HG03064 (cell line): ENCODE measurements around the gene MYOF.
"Not testable (repeated sequence)": the region's sequence is repeated elsewhere in the genome, so short reads cannot be mapped to it uniquely, and the experiment has no call there.

Experiments
- ATAC-seq: cut with Tn5 transposase; IDR thresholded peaks from one replicate; pipeline ENCODE4 v1.9.1; 2021; ENCODE audit warnings: low read depth; ENCODE audit not compliant: unreplicated experiment

Gene MYOF

GRCh38 chr10:93488956-93489528, 6.9 kb upstream of the MYOF start:
- ATAC-seq, result no peak

- no peak for ATAC-seq
These were observed 3.6 kb upstream of the MYOF start for GRCh38 chr10:93485690-93486089.

GRCh38 chr10:93481637-93482144, 443 bp downstream of the MYOF start:
- ATAC-seq, result no peak

GRCh38 chr10:93478873-93479272, 3.3 kb downstream of the MYOF start:
- ATAC-seq, result no peak

GRCh38 chr10:93476756-93477155, 5.4 kb downstream of the MYOF start:
- ATAC-seq, result no peak

- ATAC-seq, result no peak
These were observed 6.3 kb downstream of the MYOF start for GRCh38 chr10:93475871-93476270.

GRCh38 chr10:93475227-93475626, 6.9 kb downstream of the MYOF start:
- no peak for ATAC-seq

GRCh38 chr10:93473804-93474472, 8.2 kb downstream of the MYOF start:
- ATAC-seq, result no peak

GRCh38 chr10:93473161-93473560, 9.0 kb downstream of the MYOF start:
- no peak for ATAC-seq

GRCh38 chr10:93471110-93471651, 11.0 kb downstream of the MYOF start:
- no peak for ATAC-seq

- ATAC-seq, result no peak
These were observed 12.7 kb downstream of the MYOF start for GRCh38 chr10:93469454-93469853.

GRCh38 chr10:93468461-93469213, 13.5 kb downstream of the MYOF start:
- ATAC-seq, result no peak

- not testable (repeated sequence) for ATAC-seq
These were observed 14.5 kb downstream of the MYOF start for GRCh38 chr10:93467635-93468034.

- no peak for ATAC-seq
These were observed 16.1 kb downstream of the MYOF start for GRCh38 chr10:93465806-93466675.

- no peak for ATAC-seq
These were observed 17.3 kb downstream of the MYOF start for GRCh38 chr10:93464776-93465388.

- ATAC-seq, result no peak
These were observed 18.2 kb downstream of the MYOF start for GRCh38 chr10:93463723-93464476.

- ATAC-seq, result no peak
These were observed 19.3 kb downstream of the MYOF start for GRCh38 chr10:93462881-93463280.

- no peak for ATAC-seq
These were observed 19.8 kb downstream of the MYOF start for GRCh38 chr10:93462371-93462770.

- ATAC-seq, result no peak
These were observed 20.3 kb downstream of the MYOF start for GRCh38 chr10:93461807-93462178.
